Small intestine (tissue), 16 donors: ENCODE measurements around the gene TRIM16. TPM values are rescaled to one million over a fixed set of nuclear protein-coding genes. Genes with fewer than 3 reads are reported as not detected.
"Not testable (repeated sequence)": the region's sequence is repeated elsewhere in the genome, so short reads cannot be mapped to it uniquely, and the experiment has no call there.

Source experiments
- DNase-seq, 2 donors: peaks; one replicate each; pipeline versions ENCODE4 v3.0.0 to v3.0.0-alpha.2; 2013
- FAIRE-seq: peaks from 2 replicates; lab custom pipeline; 2012; peaks lifted over from hg19 to GRCh38; lab: Jason Lieb, UNC
- H3K27ac ChIP-seq, 3 donors: one replicate each; pipeline ENCODE4 v1.5.1; 2013; ENCODE audit warnings: low read length in 2 of 3, mild to moderate bottlenecking in 2 of 3, control low read depth in 1 of 3, inconsistent platforms in 1 of 3, low read depth in 1 of 3, moderate library complexity in 1 of 3
- H3K27me3 ChIP-seq, 3 donors: one replicate each; pipeline ENCODE4 v1.6.1; 2013; ENCODE audit warnings: low read length in 3 of 3, inconsistent platforms in 1 of 3; ENCODE audit not compliant: control insufficient read depth in 3 of 3, insufficient read depth in 3 of 3
- H3K36me3 ChIP-seq, 3 donors: one replicate each; pipeline ENCODE4 v1.6.1; 2013; ENCODE audit warnings: low read length in 3 of 3, inconsistent platforms in 1 of 3, low read depth in 1 of 3, mild to moderate bottlenecking in 1 of 3, moderate library complexity in 1 of 3; ENCODE audit not compliant: control insufficient read depth in 3 of 3, insufficient read depth in 2 of 3
- H3K4me1 ChIP-seq, 3 donors: one replicate each; pipeline ENCODE4 v1.6.1; 2013; ENCODE audit warnings: low read length in 2 of 3, inconsistent platforms in 1 of 3, low read depth in 1 of 3, mild to moderate bottlenecking in 1 of 3, moderate library complexity in 1 of 3; ENCODE audit not compliant: control insufficient read depth in 3 of 3, insufficient read depth in 2 of 3
- H3K4me3 ChIP-seq, 3 donors: one replicate each; pipeline ENCODE4 v1.5.1; 2013; ENCODE audit warnings: low read length in 3 of 3, control low read depth in 1 of 3, inconsistent platforms in 1 of 3, low read depth in 1 of 3, mild to moderate bottlenecking in 1 of 3, moderate library complexity in 1 of 3
- H3K9me3 ChIP-seq, 2 donors: one replicate each; pipeline ENCODE4 v1.6.1; 2013; ENCODE audit warnings: low read depth in 1 of 2, low read length in 1 of 2; ENCODE audit not compliant: control insufficient read depth in 2 of 2, insufficient read depth in 1 of 2
- WGBS, 3 donors: extraction: QIAGEN DNeasy Blood & Tissue Kit; methylation state at CpG; one replicate each; pipeline ENCODE4 v1.1.7; 2013; 5-methylcytosine and 5-hydroxymethylcytosine counted together
- long read RNA-seq, 10 donors: transcript quantifications; one replicate each; lab custom pipeline, GENCODE V29; 2026
- polyA plus RNA-seq, 4 donors: library from polyadenylated mRNA; stranded (reverse) in 3 of 4; unstranded in 1 of 4; fragments of 200-250 nt in 3 of 4; fragments of 120-200 nt in 1 of 4; gene quantifications; one replicate each; pipeline versions ENCODE4 v1.2.1 to v1.2.3, GENCODE V29; 2013
- donor health status: healthy with polysubstance abuse.
- donor health status: control.
- donor health status: control.
- donor health status: Bipolar disorder and iron deficiency.
- donor health status: healthy.

The TRIM16 gene
- polyA plus RNA-seq, result 10 to 100 TPM; 16.5 to 24.7 (median 21.1) TPM
- long read RNA-seq, donor 1, result 0 reads
- long read RNA-seq, donor 2, partial matches to known transcripts, result 7 of 7 reads
- long read RNA-seq, donor 2, other reads (novel, unspliced or antisense), result 0 of 7 reads
- long read RNA-seq, donor 3, partial matches to known transcripts, result 5 of 5 reads
- long read RNA-seq, donor 3, other reads (novel, unspliced or antisense), result 0 of 5 reads
- long read RNA-seq, donor 4, result 0 reads
- long read RNA-seq, donor 5, partial matches to known transcripts, result 0 of 1 reads
- long read RNA-seq, donor 5, other reads (novel, unspliced or antisense), result 0 of 1 reads
- long read RNA-seq, donor 6, partial matches to known transcripts, result 6 of 7 reads
- long read RNA-seq, donor 6, other reads (novel, unspliced or antisense), result 0 of 7 reads
- long read RNA-seq, donor 7, partial matches to known transcripts, result 48 of 50 reads
- long read RNA-seq, donor 7, other reads (novel, unspliced or antisense), result 0 of 50 reads
- long read RNA-seq, donor 8, result 0 reads
- long read RNA-seq, donor 9, partial matches to known transcripts, result 0 of 1 reads
- long read RNA-seq, donor 9, other reads (novel, unspliced or antisense), result 0 of 1 reads
- long read RNA-seq, donor 10, partial matches to known transcripts, result 5 of 5 reads
- long read RNA-seq, donor 10, other reads (novel, unspliced or antisense), result 0 of 5 reads

DNA sequence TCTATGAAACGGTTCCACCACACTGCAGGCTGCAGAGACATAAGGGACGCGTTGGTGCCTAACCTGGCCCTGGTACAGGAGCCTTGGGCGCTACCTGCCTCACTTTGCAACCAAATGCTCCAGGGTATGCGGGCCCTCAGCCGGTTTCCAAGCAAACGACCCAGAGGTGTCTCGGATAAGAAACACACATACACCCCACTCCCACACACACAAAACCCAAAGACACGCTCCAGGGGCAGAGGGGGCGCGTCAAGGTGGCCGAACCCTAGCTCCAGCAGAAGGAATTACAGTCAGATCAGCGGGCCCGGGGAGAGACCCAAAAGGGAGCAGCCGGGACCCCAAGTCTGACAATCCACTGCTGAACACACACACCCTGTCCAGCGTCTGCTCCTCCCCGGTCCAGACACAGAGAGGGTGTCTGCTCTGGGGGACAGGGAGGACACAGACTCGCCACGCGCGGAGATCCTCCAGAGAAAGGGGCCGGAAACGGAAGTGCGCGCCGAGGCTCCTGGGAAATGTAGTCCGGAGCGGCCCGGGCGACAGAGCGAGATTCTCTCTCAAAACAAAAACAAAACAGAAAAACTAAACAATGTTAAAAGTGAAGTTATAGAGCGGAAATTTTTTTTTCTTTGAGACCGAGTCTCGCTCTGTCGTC, at the start of gene TRIM16:
Gene TRIM16 (minus strand): TSS at position 488 of the 655 bp plus-strand sequence. CDS start 32,702 bp downstream, outside the sequence.
- H3K4me3 ChIP-seq, result peak within 1 kb of the TSS; percentile 57 to 73 (median 67)
- FAIRE-seq, H3K36me3 ChIP-seq, H3K27me3 ChIP-seq, H3K4me1 ChIP-seq, H3K9me3 ChIP-seq: not testable (repeated sequence)
- DNase-seq, result peak; percentile 67 to 82
- H3K27ac ChIP-seq, result peak within 1 kb of the TSS in 1 of 3 donors; percentile 77
- 1% methylated on average over 28 to 35 of the region's 35 CpGs for WGBS, 3 donors

DNA sequence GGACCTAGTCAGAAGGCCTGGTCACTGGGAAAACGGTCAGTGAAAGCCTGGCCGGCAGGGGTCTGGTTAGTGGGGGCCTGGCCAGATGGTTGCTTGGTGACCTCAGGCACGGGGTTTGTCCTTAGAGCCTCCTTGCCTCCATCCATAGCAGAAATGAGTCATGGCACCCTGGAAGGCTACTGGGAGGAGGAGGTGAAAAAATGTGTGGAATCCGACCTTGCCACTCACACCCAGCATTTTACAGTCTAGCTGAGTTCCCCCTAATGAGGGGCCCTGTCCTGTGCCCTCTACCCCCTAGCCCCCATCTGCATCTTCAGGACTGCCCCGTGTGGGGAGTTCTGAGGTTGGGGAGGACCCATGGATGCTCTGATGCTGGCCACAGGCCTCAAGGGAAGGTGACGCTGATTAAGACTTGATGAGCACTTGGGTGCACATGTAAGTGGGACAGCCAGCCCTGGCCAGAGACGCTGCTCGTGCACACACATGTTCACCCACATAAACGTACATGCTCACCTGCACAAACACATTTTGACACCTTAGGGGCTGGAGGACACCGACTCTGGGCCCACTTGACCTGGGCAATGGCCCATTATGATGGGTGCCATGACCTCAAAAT, 49.2 kb upstream of the TRIM16 start:
- not testable (repeated sequence) for H3K4me1 ChIP-seq, H3K27ac ChIP-seq, FAIRE-seq, H3K36me3 ChIP-seq, H3K4me3 ChIP-seq, H3K27me3 ChIP-seq, H3K9me3 ChIP-seq, DNase-seq
- 89 to 95% (median 91%) methylated on average over 7 to 8 of the region's 10 CpGs for WGBS, 3 donors

DNA sequence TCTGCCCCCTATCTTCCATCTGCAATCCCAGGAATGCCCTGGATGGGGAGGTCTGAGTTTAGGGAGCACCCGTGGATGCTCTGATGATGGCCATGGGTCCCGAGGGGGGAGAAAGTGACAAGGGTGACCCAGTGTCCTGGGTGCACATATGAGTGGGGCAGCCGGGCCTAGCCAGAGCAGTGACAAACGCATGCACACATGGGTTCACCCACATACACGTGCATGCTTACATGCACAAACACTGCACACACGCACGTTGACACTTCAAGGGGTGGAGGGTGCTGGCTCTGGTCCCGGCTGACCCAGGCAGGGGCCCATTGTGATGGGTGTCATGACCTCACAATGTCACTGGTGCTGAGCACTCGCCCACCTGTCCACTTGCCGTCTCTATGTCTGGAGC, 47.8 kb upstream of the TRIM16 start, which contains the start of gene TBC1D26:
Gene TBC1D26 (plus strand): TSS at position 384 of the 400 bp plus-strand sequence. CDS start 3,066 bp downstream, outside the sequence.
- not testable (repeated sequence) for FAIRE-seq, H3K4me3 ChIP-seq, H3K27ac ChIP-seq, H3K9me3 ChIP-seq, H3K27me3 ChIP-seq, DNase-seq, H3K4me1 ChIP-seq, H3K36me3 ChIP-seq
- 79 to 88% (median 84%) methylated on average over 8 to 10 of the region's 10 CpGs for WGBS, 3 donors

DNA sequence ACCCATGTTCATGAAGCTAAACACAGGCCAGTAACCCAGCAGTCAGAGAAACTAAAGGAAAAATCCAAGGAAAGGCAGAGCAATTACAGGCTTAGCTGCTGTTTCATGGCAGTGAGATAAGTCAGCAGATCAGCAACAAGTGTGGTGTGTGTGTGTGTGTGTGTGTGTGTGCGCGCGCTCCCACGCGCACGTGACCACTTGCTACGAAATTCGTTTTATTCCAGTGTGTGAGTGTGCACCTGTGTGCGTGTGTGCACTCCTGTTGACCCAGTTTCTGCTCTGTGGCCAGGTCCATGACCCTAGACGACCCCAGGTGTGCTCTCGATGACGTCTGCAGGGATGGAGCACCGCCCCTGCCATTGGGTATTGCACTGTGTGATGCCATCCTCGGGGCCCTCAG, 46.4 kb upstream of the TRIM16 start:
- FAIRE-seq, DNase-seq, H3K36me3 ChIP-seq, H3K27me3 ChIP-seq, H3K27ac ChIP-seq, H3K4me1 ChIP-seq, H3K4me3 ChIP-seq, H3K9me3 ChIP-seq: not testable (repeated sequence)
- WGBS, 3 donors, result 80 to 87% methylated on average over 3 to 14 of the region's 14 CpGs; no CpG with 5 or more reads in 1 of the 3 donors

DNA sequence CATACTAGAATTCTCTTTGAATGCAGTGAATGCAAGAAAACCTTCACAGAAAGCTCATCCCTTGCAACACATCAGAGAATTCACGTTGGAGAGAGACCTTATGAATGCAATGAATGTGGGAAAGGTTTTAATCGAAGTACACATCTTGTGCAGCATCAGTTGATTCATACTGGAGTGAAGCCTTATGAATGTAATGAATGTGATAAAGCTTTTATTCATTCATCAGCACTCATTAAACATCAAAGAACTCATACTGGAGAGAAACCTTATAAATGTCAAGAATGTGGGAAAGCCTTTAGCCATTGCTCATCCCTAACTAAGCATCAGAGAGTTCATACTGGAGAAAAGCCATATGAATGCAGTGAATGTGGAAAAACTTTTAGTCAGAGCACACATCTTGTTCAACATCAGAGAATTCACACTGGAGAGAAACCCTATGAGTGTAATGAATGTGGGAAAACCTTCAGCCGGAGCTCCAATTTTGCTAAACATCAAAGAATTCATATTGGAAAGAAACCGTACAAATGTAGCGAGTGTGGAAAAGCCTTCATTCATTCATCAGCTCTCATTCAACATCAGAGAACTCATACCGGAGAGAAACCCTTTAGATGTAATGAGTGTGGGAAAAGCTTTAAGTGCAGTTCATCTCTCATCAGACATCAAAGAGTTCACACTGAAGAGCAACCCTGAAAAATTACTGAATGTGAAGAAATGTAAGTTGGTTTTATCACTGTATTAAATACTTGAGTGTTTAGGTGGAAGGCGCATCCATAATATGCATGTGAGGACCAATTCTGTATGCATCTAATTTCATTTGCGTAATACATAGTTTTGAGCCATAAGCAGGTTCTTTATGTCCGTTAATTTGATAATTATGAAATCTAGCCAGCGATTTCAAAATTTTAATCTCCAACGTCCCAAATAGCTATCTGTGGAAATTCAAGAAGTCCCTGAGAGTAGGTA, 32.8 kb upstream of the TRIM16 start:
- not testable (repeated sequence) for H3K4me3 ChIP-seq, H3K9me3 ChIP-seq, H3K27me3 ChIP-seq, H3K4me1 ChIP-seq, DNase-seq, H3K36me3 ChIP-seq, H3K27ac ChIP-seq, FAIRE-seq
- 95 to 98% (median 98%) methylated on average over 11 of the region's 11 CpGs for WGBS, 3 donors

DNA sequence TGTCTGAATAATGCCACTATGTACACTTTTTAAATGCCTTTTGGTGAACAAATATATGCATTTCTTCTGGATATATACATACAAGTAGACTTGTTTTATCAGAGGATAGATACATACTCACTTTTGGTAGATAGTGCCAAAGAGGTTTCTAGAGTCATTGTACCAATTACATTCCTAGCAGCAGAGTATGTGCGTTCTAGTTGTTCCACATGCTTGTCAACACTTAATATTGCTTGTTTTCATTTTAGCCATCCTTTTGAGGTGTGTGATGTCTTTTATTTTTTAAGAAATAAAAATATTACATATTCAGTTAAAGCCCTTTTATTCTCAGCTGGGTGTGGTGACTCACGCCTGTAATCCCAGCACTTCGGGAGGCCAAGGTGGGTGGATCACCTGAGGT, 24.8 kb upstream of the TRIM16 start:
- not testable (repeated sequence) for FAIRE-seq, H3K27ac ChIP-seq, H3K27me3 ChIP-seq, DNase-seq, H3K4me1 ChIP-seq, H3K4me3 ChIP-seq, H3K36me3 ChIP-seq
- peaks cover 0 to 26% of the 10 kb centered on the region in 2 donors for H3K9me3 ChIP-seq
- 89 to 99% (median 92%) methylated on average over 3 of the region's 3 CpGs for WGBS, 3 donors

DNA sequence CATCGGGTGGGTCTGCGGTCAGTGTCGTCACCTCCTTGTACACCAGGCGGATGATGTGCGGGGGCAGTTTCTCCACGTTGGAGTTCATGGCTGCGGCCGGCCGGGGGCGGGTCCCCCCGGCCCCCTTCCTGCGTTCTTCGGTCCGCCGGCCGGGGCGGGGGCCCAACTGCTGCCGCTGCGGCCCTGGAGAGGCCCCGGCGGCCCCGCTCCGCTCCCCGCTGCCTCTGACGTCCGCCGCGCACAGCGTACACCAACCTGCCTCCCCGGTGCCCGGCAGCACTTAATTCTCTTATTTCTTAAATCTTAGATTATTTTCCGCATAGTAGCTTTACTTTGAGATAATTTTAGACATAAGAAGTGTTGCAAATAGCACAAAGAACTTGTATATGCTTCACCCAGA, 20.7 kb upstream of the TRIM16 start:
- H3K4me1 ChIP-seq, H3K4me3 ChIP-seq, FAIRE-seq, H3K36me3 ChIP-seq, DNase-seq, H3K27ac ChIP-seq, H3K27me3 ChIP-seq: not testable (repeated sequence)
- WGBS, 3 donors, result 97 to 99% (median 98%) methylated on average over 24 to 32 of the region's 32 CpGs
- peaks cover 0 to 18% of the 10 kb centered on the region in 2 donors for H3K9me3 ChIP-seq
